ENCODE data around the gene CCDC85C.

GRCh38 chr14:99522025-99522401 lies 82.0 kb downstream of the CCDC85C start:
- TF ChIP-seq CTCF (IDR thresholded peaks at IDR 0.05) (no peak), POLR2AphosphoS5 (IDR thresholded peaks at IDR 0.05) (no peak), POLR2A (IDR thresholded peaks at IDR 0.05) (no peak)

Measured in prostate gland (tissue), 2 donors.